NCI-H2196 (cell line): ENCODE measurements around the gene SPCS2.
"Not testable (repeated sequence)": the region's sequence is repeated elsewhere in the genome, so short reads cannot be mapped to it uniquely, and the experiment has no call there.

ENCODE experiments used
- DNase-seq: peaks from one replicate; lab custom pipeline; 2025; ENCODE audit not compliant: unreplicated experiment; lab: John Stamatoyannopoulos, UW

Gene SPCS2

GRCh38 chr11:74949753-74950137 is 679 bp downstream of the SPCS2 start:
- DNase-seq, result no peak

GRCh38 chr11:74950374-74950969 is 1.4 kb downstream of the SPCS2 start:
- DNase-seq, result no peak

GRCh38 chr11:74951226-74951625 is 2.2 kb downstream of the SPCS2 start:
- DNase-seq, result no peak

GRCh38 chr11:74952752-74953151 is 3.7 kb downstream of the SPCS2 start:
- DNase-seq, result no peak

GRCh38 chr11:74953451-74953850 is 4.4 kb downstream of the SPCS2 start:
- no peak for DNase-seq

- no peak for DNase-seq
These were observed 5.1 kb downstream of the SPCS2 start for GRCh38 chr11:74954199-74954598.

GRCh38 chr11:74956397-74957015 is 7.4 kb downstream of the SPCS2 start:
- DNase-seq, result no peak

GRCh38 chr11:74957937-74958629 is 9.0 kb downstream of the SPCS2 start:
- no peak for DNase-seq

GRCh38 chr11:74960128-74960527 is 11.1 kb downstream of the SPCS2 start:
- DNase-seq, result not testable (repeated sequence)

- DNase-seq, result no peak
These were observed 17.6 kb downstream of the SPCS2 start for GRCh38 chr11:74966651-74967050.

GRCh38 chr11:74970852-74971395 is 21.9 kb downstream of the SPCS2 start:
- DNase-seq, result no peak

- no peak for DNase-seq
These were observed 22.4 kb downstream of the SPCS2 start for GRCh38 chr11:74971424-74971823.

- no peak for DNase-seq
These were observed 29.0 kb downstream of the SPCS2 start for GRCh38 chr11:74978041-74978440.

GRCh38 chr11:74980634-74981033 is 31.6 kb downstream of the SPCS2 start:
- DNase-seq, result no peak

GRCh38 chr11:74981888-74982287 is 32.8 kb downstream of the SPCS2 start:
- no peak for DNase-seq

- DNase-seq, result no peak
These were observed 35.0 kb downstream of the SPCS2 start for GRCh38 chr11:74984070-74984469.

- DNase-seq, result no peak
These were observed 35.7 kb downstream of the SPCS2 start for GRCh38 chr11:74984730-74985129.

GRCh38 chr11:74988541-74989259 is 39.6 kb downstream of the SPCS2 start, which contains the start of gene NEU3:
Gene NEU3, plus strand, starts transcription at chr11:74988933. Its CDS starts 128 bp downstream, at chr11:74989061.
- DNase-seq, result peak; percentile 76

GRCh38 chr11:74989260-74989638 is 40.2 kb downstream of the SPCS2 start:
- DNase-seq, result no peak

- DNase-seq, result not testable (repeated sequence)
These were observed 41.1 kb downstream of the SPCS2 start for GRCh38 chr11:74990150-74990549.

- DNase-seq, result no peak
These were observed 41.9 kb downstream of the SPCS2 start for GRCh38 chr11:74990941-74991340.
